Sigmoid colon (tissue), 4 donors: Measurements from ENCODE around the gene CWH43.

Experiments used
- CTCF ChIP-seq, 4 experiments: fragments of 450-650 bp in 3 of 4; fragments of 200-600 bp in 1 of 4; IDR thresholded peaks; one replicate each; pipeline ENCODE4 v1.5.1; 2016 to 2019; ENCODE audit warnings: antibody characterized with exemption in 4 of 4, mild to moderate bottlenecking in 3 of 4, moderate library complexity in 2 of 4
- EP300 ChIP-seq, 4 donors: sonication (generic); formaldehyde crosslinking; IDR thresholded peaks; one replicate each; pipeline ENCODE4 v1.6.1; 2017; ENCODE audit warnings: antibody characterized with exemption in 4 of 4
- POLR2AphosphoS5 ChIP-seq, 4 donors: sonication (generic); formaldehyde crosslinking; IDR thresholded peaks; one replicate each; pipeline ENCODE4 v1.6.1; 2017; ENCODE audit warnings: antibody characterized with exemption in 4 of 4

- no peak for TF ChIP-seq CTCF (IDR thresholded peaks at IDR 0.05)
- no peak for TF ChIP-seq POLR2AphosphoS5 (IDR thresholded peaks at IDR 0.05)
- no peak for TF ChIP-seq EP300 (IDR thresholded peaks at IDR 0.05)
These were observed 41.3 kb upstream of the CWH43 start for GRCh38 chr4:48944756-48945241.
